GM12878 (cell line): Measurements from ENCODE around the gene CTCFL. TPM values are rescaled to one million over a fixed set of nuclear protein-coding genes. Genes with fewer than 3 reads are reported as not detected.

Experiments used
- ATAC-seq: fragments of 200-7000 bp; cut with Tn5 transposase; 3 replicates; pipeline ENCODE4 v1.9.1; 2020; ENCODE audit warnings: mild to moderate bottlenecking, moderate library complexity
- BruUV-seq: library from RNA; stranded (reverse); fragments of 400-500 nt; replicated peaks from 2 replicates; lab custom pipeline; 2021; lab: Mats Ljungman, UMichigan
- CTCF ChIA-PET: fragments of 300-600 bp; sonication (Branson Sonifier 250); formaldehyde crosslinking; extraction: SDS; loops from one replicate; lab custom pipeline; 2021; ENCODE audit warnings: inconsistent platforms; lab: Yijun Ruan, JAX
- POLR2A ChIA-PET: fragments of 350-600 bp; formaldehyde crosslinking; extraction: SDS; loops from one replicate; lab custom pipeline; 2021; ENCODE audit warnings: inconsistent platforms; lab: Charles Lee
- RAD21 ChIA-PET: fragments of 300-600 bp; sonication (Branson Sonifier 250); formaldehyde crosslinking; loops from one replicate; lab custom pipeline; 2023; ENCODE audit warnings: antibody characterized with exemption; ENCODE audit not compliant: unreplicated experiment; lab: Charles Lee
- SMC1A ChIA-PET: fragments of 300-600 bp; sonication (Branson Sonifier 250); formaldehyde crosslinking; loops from one replicate; lab custom pipeline; 2023; ENCODE audit not compliant: unreplicated experiment, uncharacterized antibody; lab: Charles Lee
- DNase-seq: peaks from one replicate; pipeline ENCODE4 v3.0.0-alpha.2; 2011; ENCODE audit warnings: low read depth, low spot score
- FAIRE-seq: peaks from 3 replicates; lab custom pipeline; 2011; peaks lifted over from hg19 to GRCh38; lab: Jason Lieb, UNC
- H2AFZ ChIP-seq: 2 replicates; pipeline ENCODE4 v1.6.0; 2011; ENCODE audit warnings: low read depth, low read length, control low read depth; ENCODE audit not compliant: control insufficient read depth
- H3K27ac ChIP-seq: 2 replicates; pipeline ENCODE4 v1.5.1; 2011; ENCODE audit warnings: control low read depth; ENCODE audit not compliant: control insufficient read depth, insufficient read depth
- H3K27me3 ChIP-seq, 2 experiments: replicated peaks in 1 of 2; 2 replicates each; pipeline versions ENCODE4 v1.6.0 to v1.6.1; 2011; ENCODE audit warnings: low read length in 1 of 2; ENCODE audit not compliant: control insufficient read depth in 2 of 2, insufficient read depth in 2 of 2
- H3K36me3 ChIP-seq, 2 experiments: 2 replicates each; pipeline ENCODE4 v1.5.1; 2011; ENCODE audit warnings: low read length in 1 of 2; ENCODE audit not compliant: control insufficient read depth in 2 of 2, insufficient read depth in 2 of 2
- H3K4me1 ChIP-seq: 2 replicates; pipeline ENCODE4 v1.6.1; 2011; ENCODE audit warnings: mild to moderate bottlenecking, low read length, moderate library complexity, mixed read lengths; ENCODE audit not compliant: control insufficient read depth, insufficient read depth
- H3K4me2 ChIP-seq: 2 replicates; pipeline ENCODE4 v1.6.0; 2011; ENCODE audit warnings: control low read depth; ENCODE audit not compliant: control insufficient read depth, insufficient read depth
- H3K4me3 ChIP-seq: fragments of 200-600 bp; sonication (generic); 2 replicates; pipeline ENCODE4 v1.5.1; 2016
- H3K79me2 ChIP-seq: 2 replicates; pipeline ENCODE4 v1.6.0; 2011; ENCODE audit warnings: low read length; ENCODE audit not compliant: control insufficient read depth, insufficient read depth
- H3K9ac ChIP-seq: 2 replicates; pipeline ENCODE4 v1.8.0; 2011; ENCODE audit warnings: low read length, control low read depth, mixed read lengths; ENCODE audit not compliant: control insufficient read depth, insufficient read depth
- H3K9me3 ChIP-seq: replicated peaks from 3 replicates; pipeline ENCODE4 v1.5.1; 2011; ENCODE audit warnings: mild to moderate bottlenecking, low read length; ENCODE audit not compliant: control insufficient read depth, insufficient read depth
- H4K20me1 ChIP-seq: 2 replicates; pipeline ENCODE4 v1.6.0; 2011; ENCODE audit not compliant: control insufficient read depth, insufficient read depth
- HDAC6 ChIP-seq: fragments of 200-600 bp; sonication (generic); IDR thresholded peaks from one replicate; pipeline ENCODE4 v1.8.0; 2017; ENCODE audit warnings: antibody characterized with exemption; ENCODE audit not compliant: unreplicated experiment
- TCF12 ChIP-seq: IDR thresholded peaks from 2 replicates; pipeline ENCODE4 v1.6.1; 2011; ENCODE audit warnings: low read depth, mild to moderate bottlenecking, low read length
- ZSCAN29 ChIP-seq: fragments of 450-650 bp; IDR thresholded peaks from 2 replicates; pipeline ENCODE4 v1.6.1; 2017; ENCODE audit warnings: mild to moderate bottlenecking, moderate library complexity
- WGBS: methylation state at CpG from one replicate; pipeline ENCODE4 v1.1.6; 2016; ENCODE audit warnings: low lambda C conversion rate; ENCODE audit not compliant: insufficient replicate concordance, insufficient coverage; ENCODE audit errors: missing lambda C conversion rate; 5-methylcytosine and 5-hydroxymethylcytosine counted together
- in situ Hi-C: fragments of 300-500 bp; cut with MboI; formaldehyde crosslinking; loops from 9 replicates; pipeline ENCODE4 v1.14.3; 2018; ENCODE audit warnings: mixed read lengths
- intact Hi-C: fragments of 100-400 bp; cut with micrococcal nuclease; formaldehyde crosslinking; loops from one replicate; pipeline ENCODE4 v1.14.2; 2022; ENCODE audit not compliant: unreplicated experiment
- polyA plus RNA-seq, 11 experiments: library from polyadenylated mRNA; depleted of rRNA in 4 of 11; unstranded in 6 of 11; stranded (reverse) in 5 of 11; fragments of >200 nt; fragmentation: Nextera tagmentation in 4 of 11; fragmentation: Illumina TruSeq in 1 of 11; extraction: Ambion mirVana in 4 of 11; extraction: Trizol in 1 of 11; gene quantifications; 1 replicate in 1 of 11; 2 replicates in 10 of 11; pipeline versions ENCODE4 v1.2.1 to v1.2.3, GENCODE V29; 2011 to 2016; ENCODE audit warnings: inconsistent platforms in 2 of 11, missing spikeins in 2 of 11, low read depth in 1 of 11
- total RNA-seq, 4 experiments: library from RNA; depleted of rRNA in 3 of 4; stranded (reverse); fragments of >200 nt in 3 of 4; fragmentation: Illumina TruSeq in 1 of 4; extraction: Trizol in 1 of 4; gene quantifications; 2 replicates each; pipeline versions ENCODE4 v1.2.1 to v1.2.3, GENCODE V29; 2013 to 2021
- TF ChIP-seq, protein P1 (sequence below): fragments of 450-650 bp; formaldehyde crosslinking; IDR thresholded peaks from 2 replicates; pipeline ENCODE4 v1.4.0; 2022; ENCODE audit warnings: mild to moderate bottlenecking, moderate library complexity
- TF ChIP-seq, protein P2 (sequence below): IDR thresholded peaks from 2 replicates; pipeline ENCODE4 v1.6.1; 2012; ENCODE audit warnings: low read depth, low read length, improper control_type of control experiment
- TF ChIP-seq, protein P3 (sequence below): fragments of 450-650 bp; formaldehyde crosslinking; IDR thresholded peaks from 2 replicates; pipeline ENCODE4 v1.4.0; 2020; ENCODE audit warnings: mild to moderate bottlenecking, moderate library complexity
- TF ChIP-seq, protein P4 (sequence below): IDR thresholded peaks from 2 replicates; pipeline ENCODE4 v1.6.1; 2012; ENCODE audit warnings: improper control_type of control experiment, low read depth, low read length; ENCODE audit not compliant: insufficient replicate concordance
- TF ChIP-seq, protein P5 (sequence below): fragments of 450-650 bp; IDR thresholded peaks from 2 replicates; pipeline ENCODE4 v1.6.1; 2017; ENCODE audit warnings: antibody characterized with exemption, mild to moderate bottlenecking, moderate library complexity

Gene CTCFL
- total and polyA plus RNA-seq, 10 of the 15 experiments (the other 5 are each of a cell fraction or from before 2014, with no cell fraction given) = 0.06 to 0.20 (median 0.11) TPM; not detected in 4

DNA sequence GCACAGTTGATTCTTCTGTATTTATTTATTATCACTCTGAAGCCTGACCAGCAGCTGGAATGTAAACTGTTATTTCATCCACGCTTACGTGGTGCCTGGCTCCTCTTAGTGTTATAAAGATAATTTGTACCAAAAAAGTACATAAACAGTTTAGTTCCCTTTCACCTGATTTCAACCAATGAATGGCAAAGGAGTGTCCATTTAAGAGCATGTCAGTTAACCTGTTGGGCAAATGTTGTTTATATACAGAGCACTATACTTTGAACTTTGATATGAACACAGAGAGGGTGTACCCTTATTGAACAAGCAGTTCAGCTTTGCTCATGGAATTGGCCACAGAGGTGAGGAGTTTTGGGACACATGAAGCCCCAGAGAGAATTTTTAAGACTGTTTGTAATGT is 7.2 kb upstream of the CTCFL start:
- Histone ChIP-seq H3K4me2 (no peak overlapping the region), H2AFZ (no peak overlapping the region), H3K36me3 (no peaks in the 10 kb centered on the region), H3K27ac (no peak overlapping the region), H4K20me1 (no peaks in the 10 kb centered on the region), H3K4me3 (no peak overlapping the region), H3K79me2 (no peaks in the 10 kb centered on the region), H3K27me3 (peaks cover 0 to 2% of the 10 kb centered on the region in 2 experiments; a peak in 1 of 4 replicates), H3K9me3 (no peaks in the 10 kb centered on the region), H3K9ac (no peak overlapping the region), H3K4me1 (no peaks in the 10 kb centered on the region)
- ATAC-seq (no peak), DNase-seq (no peak), FAIRE-seq (no peak)
- ChIA-PET SMC1A (interaction anchor here (1.0 kb wide), 1 partner anchor 10 kb away, joined by 4 read pairs; no protein-coding TSS in a partner anchor), POLR2A (no interaction called here), CTCF (no interaction called here), RAD21 (no interaction called here)
- in situ Hi-C loops = no loop called here
- no TSS peak for BruUV-seq
- intact Hi-C loops = no loop called here
- WGBS = 49% methylated on average over 2 of the region's 2 CpGs
- TF ChIP-seq, protein P1, sequence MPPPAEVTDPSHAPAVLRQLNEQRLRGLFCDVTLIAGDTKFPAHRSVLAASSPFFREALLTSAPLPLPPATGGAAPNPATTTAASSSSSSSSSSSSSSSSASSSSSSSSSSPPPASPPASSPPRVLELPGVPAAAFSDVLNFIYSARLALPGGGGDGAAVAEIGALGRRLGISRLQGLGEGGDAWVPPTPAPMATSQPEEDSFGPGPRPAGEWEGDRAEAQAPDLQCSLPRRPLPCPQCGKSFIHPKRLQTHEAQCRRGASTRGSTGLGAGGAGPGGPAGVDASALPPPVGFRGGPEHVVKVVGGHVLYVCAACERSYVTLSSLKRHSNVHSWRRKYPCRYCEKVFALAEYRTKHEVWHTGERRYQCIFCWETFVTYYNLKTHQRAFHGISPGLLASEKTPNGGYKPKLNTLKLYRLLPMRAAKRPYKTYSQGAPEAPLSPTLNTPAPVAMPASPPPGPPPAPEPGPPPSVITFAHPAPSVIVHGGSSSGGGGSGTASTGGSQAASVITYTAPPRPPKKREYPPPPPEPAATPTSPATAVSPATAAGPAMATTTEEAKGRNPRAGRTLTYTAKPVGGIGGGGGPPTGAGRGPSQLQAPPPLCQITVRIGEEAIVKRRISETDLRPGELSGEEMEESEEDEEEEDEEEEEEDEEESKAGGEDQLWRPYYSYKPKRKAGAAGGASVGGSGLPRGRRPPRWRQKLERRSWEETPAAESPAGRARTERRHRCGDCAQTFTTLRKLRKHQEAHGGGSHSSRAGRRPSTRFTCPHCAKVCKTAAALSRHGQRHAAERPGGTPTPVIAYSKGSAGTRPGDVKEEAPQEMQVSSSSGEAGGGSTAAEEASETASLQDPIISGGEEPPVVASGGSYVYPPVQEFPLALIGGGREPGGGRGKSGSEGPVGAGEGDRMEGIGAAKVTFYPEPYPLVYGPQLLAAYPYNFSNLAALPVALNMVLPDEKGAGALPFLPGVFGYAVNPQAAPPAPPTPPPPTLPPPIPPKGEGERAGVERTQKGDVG (CRISPR knock-in tag) = no peak
- TF ChIP-seq TCF12 (no peak), ZSCAN29 (no peak), HDAC6 (no peak)
- TF ChIP-seq, protein P2, sequence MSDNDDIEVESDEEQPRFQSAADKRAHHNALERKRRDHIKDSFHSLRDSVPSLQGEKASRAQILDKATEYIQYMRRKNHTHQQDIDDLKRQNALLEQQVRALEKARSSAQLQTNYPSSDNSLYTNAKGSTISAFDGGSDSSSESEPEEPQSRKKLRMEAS = no peak
- TF ChIP-seq, protein P3, sequence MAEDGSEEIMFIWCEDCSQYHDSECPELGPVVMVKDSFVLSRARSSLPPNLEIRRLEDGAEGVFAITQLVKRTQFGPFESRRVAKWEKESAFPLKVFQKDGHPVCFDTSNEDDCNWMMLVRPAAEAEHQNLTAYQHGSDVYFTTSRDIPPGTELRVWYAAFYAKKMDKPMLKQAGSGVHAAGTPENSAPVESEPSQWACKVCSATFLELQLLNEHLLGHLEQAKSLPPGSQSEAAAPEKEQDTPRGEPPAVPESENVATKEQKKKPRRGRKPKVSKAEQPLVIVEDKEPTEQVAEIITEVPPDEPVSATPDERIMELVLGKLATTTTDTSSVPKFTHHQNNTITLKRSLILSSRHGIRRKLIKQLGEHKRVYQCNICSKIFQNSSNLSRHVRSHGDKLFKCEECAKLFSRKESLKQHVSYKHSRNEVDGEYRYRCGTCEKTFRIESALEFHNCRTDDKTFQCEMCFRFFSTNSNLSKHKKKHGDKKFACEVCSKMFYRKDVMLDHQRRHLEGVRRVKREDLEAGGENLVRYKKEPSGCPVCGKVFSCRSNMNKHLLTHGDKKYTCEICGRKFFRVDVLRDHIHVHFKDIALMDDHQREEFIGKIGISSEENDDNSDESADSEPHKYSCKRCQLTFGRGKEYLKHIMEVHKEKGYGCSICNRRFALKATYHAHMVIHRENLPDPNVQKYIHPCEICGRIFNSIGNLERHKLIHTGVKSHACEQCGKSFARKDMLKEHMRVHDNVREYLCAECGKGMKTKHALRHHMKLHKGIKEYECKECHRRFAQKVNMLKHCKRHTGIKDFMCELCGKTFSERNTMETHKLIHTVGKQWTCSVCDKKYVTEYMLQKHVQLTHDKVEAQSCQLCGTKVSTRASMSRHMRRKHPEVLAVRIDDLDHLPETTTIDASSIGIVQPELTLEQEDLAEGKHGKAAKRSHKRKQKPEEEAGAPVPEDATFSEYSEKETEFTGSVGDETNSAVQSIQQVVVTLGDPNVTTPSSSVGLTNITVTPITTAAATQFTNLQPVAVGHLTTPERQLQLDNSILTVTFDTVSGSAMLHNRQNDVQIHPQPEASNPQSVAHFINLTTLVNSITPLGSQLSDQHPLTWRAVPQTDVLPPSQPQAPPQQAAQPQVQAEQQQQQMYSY (CRISPR knock-in tag) = no peak
- TF ChIP-seq, protein P4, sequence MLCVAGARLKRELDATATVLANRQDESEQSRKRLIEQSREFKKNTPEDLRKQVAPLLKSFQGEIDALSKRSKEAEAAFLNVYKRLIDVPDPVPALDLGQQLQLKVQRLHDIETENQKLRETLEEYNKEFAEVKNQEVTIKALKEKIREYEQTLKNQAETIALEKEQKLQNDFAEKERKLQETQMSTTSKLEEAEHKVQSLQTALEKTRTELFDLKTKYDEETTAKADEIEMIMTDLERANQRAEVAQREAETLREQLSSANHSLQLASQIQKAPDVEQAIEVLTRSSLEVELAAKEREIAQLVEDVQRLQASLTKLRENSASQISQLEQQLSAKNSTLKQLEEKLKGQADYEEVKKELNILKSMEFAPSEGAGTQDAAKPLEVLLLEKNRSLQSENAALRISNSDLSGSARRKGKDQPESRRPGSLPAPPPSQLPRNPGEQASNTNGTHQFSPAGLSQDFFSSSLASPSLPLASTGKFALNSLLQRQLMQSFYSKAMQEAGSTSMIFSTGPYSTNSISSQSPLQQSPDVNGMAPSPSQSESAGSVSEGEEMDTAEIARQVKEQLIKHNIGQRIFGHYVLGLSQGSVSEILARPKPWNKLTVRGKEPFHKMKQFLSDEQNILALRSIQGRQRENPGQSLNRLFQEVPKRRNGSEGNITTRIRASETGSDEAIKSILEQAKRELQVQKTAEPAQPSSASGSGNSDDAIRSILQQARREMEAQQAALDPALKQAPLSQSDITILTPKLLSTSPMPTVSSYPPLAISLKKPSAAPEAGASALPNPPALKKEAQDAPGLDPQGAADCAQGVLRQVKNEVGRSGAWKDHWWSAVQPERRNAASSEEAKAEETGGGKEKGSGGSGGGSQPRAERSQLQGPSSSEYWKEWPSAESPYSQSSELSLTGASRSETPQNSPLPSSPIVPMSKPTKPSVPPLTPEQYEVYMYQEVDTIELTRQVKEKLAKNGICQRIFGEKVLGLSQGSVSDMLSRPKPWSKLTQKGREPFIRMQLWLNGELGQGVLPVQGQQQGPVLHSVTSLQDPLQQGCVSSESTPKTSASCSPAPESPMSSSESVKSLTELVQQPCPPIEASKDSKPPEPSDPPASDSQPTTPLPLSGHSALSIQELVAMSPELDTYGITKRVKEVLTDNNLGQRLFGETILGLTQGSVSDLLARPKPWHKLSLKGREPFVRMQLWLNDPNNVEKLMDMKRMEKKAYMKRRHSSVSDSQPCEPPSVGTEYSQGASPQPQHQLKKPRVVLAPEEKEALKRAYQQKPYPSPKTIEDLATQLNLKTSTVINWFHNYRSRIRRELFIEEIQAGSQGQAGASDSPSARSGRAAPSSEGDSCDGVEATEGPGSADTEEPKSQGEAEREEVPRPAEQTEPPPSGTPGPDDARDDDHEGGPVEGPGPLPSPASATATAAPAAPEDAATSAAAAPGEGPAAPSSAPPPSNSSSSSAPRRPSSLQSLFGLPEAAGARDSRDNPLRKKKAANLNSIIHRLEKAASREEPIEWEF = no peak
- TF ChIP-seq, protein P5, sequence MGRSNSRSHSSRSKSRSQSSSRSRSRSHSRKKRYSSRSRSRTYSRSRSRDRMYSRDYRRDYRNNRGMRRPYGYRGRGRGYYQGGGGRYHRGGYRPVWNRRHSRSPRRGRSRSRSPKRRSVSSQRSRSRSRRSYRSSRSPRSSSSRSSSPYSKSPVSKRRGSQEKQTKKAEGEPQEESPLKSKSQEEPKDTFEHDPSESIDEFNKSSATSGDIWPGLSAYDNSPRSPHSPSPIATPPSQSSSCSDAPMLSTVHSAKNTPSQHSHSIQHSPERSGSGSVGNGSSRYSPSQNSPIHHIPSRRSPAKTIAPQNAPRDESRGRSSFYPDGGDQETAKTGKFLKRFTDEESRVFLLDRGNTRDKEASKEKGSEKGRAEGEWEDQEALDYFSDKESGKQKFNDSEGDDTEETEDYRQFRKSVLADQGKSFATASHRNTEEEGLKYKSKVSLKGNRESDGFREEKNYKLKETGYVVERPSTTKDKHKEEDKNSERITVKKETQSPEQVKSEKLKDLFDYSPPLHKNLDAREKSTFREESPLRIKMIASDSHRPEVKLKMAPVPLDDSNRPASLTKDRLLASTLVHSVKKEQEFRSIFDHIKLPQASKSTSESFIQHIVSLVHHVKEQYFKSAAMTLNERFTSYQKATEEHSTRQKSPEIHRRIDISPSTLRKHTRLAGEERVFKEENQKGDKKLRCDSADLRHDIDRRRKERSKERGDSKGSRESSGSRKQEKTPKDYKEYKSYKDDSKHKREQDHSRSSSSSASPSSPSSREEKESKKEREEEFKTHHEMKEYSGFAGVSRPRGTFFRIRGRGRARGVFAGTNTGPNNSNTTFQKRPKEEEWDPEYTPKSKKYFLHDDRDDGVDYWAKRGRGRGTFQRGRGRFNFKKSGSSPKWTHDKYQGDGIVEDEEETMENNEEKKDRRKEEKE = no peak
